HEK293T (cell line): ENCODE results near the gene TKFC.

ENCODE experiments used
- CTCF ChIA-PET: fragments of 350-600 bp; formaldehyde crosslinking; extraction: SDS; loops from one replicate; lab custom pipeline; 2021; ENCODE audit warnings: antibody characterized with exemption, inconsistent platforms; lab: Yijun Ruan, JAX
- POLR2A ChIA-PET: fragments of 350-600 bp; formaldehyde crosslinking; extraction: SDS; loops from one replicate; lab custom pipeline; 2020; ENCODE audit warnings: antibody characterized with exemption, inconsistent platforms; lab: Yijun Ruan, JAX
- DNase-seq: peaks from one replicate; pipeline ENCODE4 v3.0.0; 2012; ENCODE audit warnings: mixed read lengths; ENCODE audit errors: extremely low spot score
- ARNT ChIP-seq: fragments of 450-650 bp; IDR thresholded peaks from 2 replicates; pipeline ENCODE4 v1.6.1; 2017; ENCODE audit warnings: mild to moderate bottlenecking
- BHLHE40 ChIP-seq: fragments of 450-650 bp; IDR thresholded peaks from 2 replicates; pipeline ENCODE4 v1.6.1; 2016; ENCODE audit warnings: mild to moderate bottlenecking, moderate library complexity, borderline replicate concordance
- CTBP1 ChIP-seq: fragments of 450-650 bp; IDR thresholded peaks from 2 replicates; pipeline ENCODE4 v1.6.1; 2016; ENCODE audit warnings: borderline replicate concordance
- ELF4 ChIP-seq: fragments of 450-650 bp; IDR thresholded peaks from 2 replicates; pipeline ENCODE4 v1.6.1; 2017; ENCODE audit warnings: antibody characterized with exemption
- FOXA1 ChIP-seq: fragments of 450-650 bp; IDR thresholded peaks from 2 replicates; pipeline ENCODE4 v1.6.1; 2016; ENCODE audit warnings: mild to moderate bottlenecking
- FOXK2 ChIP-seq: fragments of 450-650 bp; IDR thresholded peaks from 2 replicates; pipeline ENCODE4 v1.6.1; 2016; ENCODE audit warnings: mild to moderate bottlenecking
- FOXM1 ChIP-seq: fragments of 450-650 bp; IDR thresholded peaks from 2 replicates; pipeline ENCODE4 v1.6.1; 2017; ENCODE audit warnings: mild to moderate bottlenecking, borderline replicate concordance
- HDGF ChIP-seq: fragments of 450-650 bp; IDR thresholded peaks from 2 replicates; pipeline ENCODE4 v1.6.1; 2017; ENCODE audit warnings: antibody characterized with exemption, borderline replicate concordance
- L3MBTL2 ChIP-seq: fragments of 450-650 bp; conservative IDR thresholded peaks from 2 replicates; pipeline ENCODE4 v1.6.1; 2016; ENCODE audit warnings: mild to moderate bottlenecking
- LEF1 ChIP-seq: fragments of 450-650 bp; IDR thresholded peaks from 2 replicates; pipeline ENCODE4 v1.6.1; 2017; ENCODE audit warnings: mild to moderate bottlenecking, borderline replicate concordance
- NFRKB ChIP-seq: fragments of 450-650 bp; IDR thresholded peaks from 2 replicates; pipeline ENCODE4 v1.6.1; 2016; ENCODE audit warnings: mild to moderate bottlenecking, moderate library complexity
- SP1 ChIP-seq: fragments of 450-650 bp; IDR thresholded peaks from 2 replicates; pipeline ENCODE4 v1.6.1; 2017
- SUZ12 ChIP-seq: fragments of 450-650 bp; IDR thresholded peaks from 2 replicates; pipeline ENCODE4 v1.6.1; 2016; ENCODE audit warnings: mild to moderate bottlenecking
- TARDBP ChIP-seq: fragments of 450-650 bp; IDR thresholded peaks from 2 replicates; pipeline ENCODE4 v1.6.1; 2016
- ZNF384 ChIP-seq: fragments of 450-650 bp; IDR thresholded peaks from 2 replicates; pipeline ENCODE4 v1.6.1; 2016
- TF ChIP-seq, protein P1 (sequence below): fragments of 450-650 bp; IDR thresholded peaks from 2 replicates; pipeline ENCODE4 v1.6.1; 2016

The TKFC gene

DNA sequence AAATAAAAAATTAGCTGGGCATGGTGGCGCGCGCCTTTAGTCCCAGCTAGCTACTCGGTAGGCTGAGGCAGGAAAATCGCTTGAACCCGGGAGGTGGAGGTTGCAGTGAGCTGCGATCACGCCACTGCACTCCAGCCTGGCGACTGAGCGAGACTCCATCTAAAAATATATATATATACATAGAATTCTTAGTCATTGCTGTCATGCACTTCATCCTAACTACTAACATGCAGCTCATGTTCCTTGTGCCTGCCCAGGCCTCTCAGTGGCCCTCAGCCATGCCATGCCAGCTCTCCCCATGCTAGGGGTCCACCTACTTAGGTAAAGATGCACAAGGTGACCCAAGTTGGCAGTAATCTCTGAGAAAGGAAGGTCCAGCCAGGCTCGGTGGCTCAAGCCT is 25.5 kb downstream of the TKFC start:
- ChIA-PET CTCF (no interaction called here), POLR2A (no interaction called here)
- TF ChIP-seq TARDBP (no peak), ARNT (no peak), ZNF384 (no peak)
- no peak for DNase-seq

DNA sequence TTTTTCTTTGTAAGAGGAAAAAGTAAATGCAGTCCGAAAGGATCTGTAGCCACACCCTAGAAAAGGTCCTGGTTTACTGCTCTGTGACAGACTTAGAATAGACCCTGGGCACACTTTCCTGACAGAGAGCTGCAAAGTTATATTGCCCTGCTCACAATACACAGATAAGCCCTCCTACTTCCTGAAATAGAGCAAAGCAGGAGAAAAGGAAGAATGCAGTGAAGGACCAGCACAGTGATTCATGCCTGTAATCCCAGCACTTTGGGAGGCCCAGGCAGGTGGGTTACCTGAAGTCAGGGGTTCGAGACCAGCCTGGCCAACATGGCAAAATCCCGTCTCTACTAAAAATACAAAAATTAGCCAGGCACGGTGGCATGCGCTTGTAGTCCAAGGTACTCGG is 26.5 kb downstream of the TKFC start:
- ChIA-PET POLR2A (interaction anchor here (0.9 to 5.0 kb wide), 4 partner anchors 10 to 70 kb away, joined by 3 to 103 read pairs (median 52); partner anchors contain the start of genes CPSF7, DDB1, SDHAF2 and TKFC), CTCF (interaction anchor here (0.7 to 1.6 kb wide), 2 partner anchors 8 to 23 kb away, joined by 3 to 5 read pairs; no protein-coding TSS in a partner anchor)
- no peak for DNase-seq
- TF ChIP-seq BHLHE40 (no peak), ARNT (no peak), ZNF384 (no peak), SP1 (no peak), FOXA1 (no peak), L3MBTL2 (no peak), FOXK2 (no peak), TARDBP (no peak), FOXM1 (no peak), SUZ12 (no peak), CTBP1 (no peak)
- TF ChIP-seq, protein P1, sequence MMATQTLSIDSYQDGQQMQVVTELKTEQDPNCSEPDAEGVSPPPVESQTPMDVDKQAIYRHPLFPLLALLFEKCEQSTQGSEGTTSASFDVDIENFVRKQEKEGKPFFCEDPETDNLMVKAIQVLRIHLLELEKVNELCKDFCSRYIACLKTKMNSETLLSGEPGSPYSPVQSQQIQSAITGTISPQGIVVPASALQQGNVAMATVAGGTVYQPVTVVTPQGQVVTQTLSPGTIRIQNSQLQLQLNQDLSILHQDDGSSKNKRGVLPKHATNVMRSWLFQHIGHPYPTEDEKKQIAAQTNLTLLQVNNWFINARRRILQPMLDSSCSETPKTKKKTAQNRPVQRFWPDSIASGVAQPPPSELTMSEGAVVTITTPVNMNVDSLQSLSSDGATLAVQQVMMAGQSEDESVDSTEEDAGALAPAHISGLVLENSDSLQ = no peak

DNA sequence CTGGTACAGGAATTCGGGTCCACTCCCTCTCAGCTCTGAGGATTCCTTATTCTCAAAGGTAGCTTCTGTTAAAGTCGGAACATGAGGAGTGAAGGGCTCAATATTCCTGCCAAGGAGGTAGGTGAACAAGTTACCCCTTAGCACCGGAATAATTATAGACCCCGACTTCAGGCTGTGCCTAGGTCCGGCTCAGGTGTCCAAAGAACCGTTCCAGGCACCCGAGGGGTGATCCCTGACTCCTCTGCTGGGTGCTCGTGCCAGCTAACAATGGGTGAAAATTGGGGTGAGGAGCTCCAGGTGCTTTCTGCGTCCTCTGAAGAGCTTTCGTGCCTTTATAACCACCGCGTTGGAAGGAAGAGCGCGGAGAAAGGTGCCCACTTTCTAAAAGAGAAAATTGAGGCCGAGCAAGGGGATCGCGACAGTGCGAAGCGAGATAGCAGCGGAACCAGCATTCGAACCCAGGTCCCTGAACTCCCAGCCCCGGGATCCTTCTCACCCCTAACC is 28.3 kb downstream of the TKFC start:
- ChIA-PET CTCF (interaction anchor here (3.5 kb wide), 1 partner anchor 25 kb away, joined by 26 read pairs; no protein-coding TSS in a partner anchor), POLR2A (interaction anchor here (1.0 to 5.0 kb wide), 15 partner anchors 12 to 206 kb away, joined by 3 to 103 read pairs (median 10); partner anchors contain the start of genes CPSF7, DDB1, SDHAF2 and TKFC)
- no peak for DNase-seq
- TF ChIP-seq HDGF (no peak), NFRKB (no peak), FOXM1 (no peak), FOXA1 (no peak), ARNT (no peak), SUZ12 (no peak), L3MBTL2 (no peak), ZNF384 (no peak), SP1 (no peak), TARDBP (no peak), CTBP1 (no peak), LEF1 (no peak)
- TF ChIP-seq, protein P1 = no peak

DNA sequence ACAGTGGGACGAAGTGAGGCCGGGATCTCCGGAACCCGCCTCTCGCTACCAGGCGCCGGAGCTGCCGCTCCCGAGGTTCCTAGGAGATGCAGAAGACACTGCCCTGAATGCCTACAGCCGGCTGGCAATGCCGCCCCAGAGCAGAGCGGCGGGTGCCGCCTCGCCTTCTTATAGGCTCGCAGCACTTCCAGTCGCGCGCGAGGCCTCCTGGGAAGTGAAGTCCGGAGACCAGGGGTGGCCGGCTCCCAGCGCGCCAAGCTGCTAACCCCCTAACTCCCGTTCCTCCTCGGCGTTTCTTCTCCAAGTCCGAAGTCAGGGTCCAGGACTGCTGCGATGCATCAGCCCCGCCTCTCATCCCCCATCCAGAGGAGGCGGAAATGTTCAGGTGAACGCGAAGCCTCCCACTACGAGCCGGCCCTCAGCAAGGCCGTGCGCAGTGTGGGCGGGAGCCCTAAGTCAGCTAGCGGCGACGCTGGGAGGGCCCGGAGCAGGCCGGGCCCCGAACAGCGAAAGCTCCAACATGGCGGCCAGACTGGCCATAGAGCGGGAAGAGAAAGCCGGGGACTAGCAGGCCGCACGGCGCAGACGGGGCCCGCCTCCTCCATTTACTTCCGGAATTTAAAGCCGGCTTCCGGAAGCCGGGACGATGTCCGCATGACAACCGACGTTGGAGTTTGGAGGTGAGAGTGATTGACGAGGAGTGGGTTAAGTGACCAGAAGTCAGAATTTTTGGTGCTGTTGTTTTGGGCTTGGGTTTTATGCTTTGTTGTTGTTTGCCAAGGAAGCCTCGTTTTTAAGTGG is 28.9 kb downstream of the TKFC start, which contains the start of the genes CYB561A3 and TMEM138:
CYB561A3 (minus strand) TSS at position 142 of the 801 bp plus-strand sequence. CDS start 5,169 bp downstream, outside the sequence.
TMEM138 (plus strand) TSS at position 634 of the 801 bp plus-strand sequence. CDS start 2,017 bp downstream, outside the sequence.
- ChIA-PET POLR2A (interaction anchor here (0.7 to 5.0 kb wide), 19 partner anchors 9 to 205 kb away, joined by 3 to 103 read pairs (median 6); partner anchors contain the start of genes CPSF7, DDB1, SDHAF2 and TKFC), CTCF (interaction anchor here (0.9 to 3.5 kb wide), 3 partner anchors 23 to 28 kb away, joined by 3 to 26 read pairs (median 16); no protein-coding TSS in a partner anchor)
- DNase-seq = peak; percentile 91
- TF ChIP-seq SP1 (no peak), CTBP1 (no peak), HDGF (no peak), NFRKB (peak; percentile 95), L3MBTL2 (peak; percentile 98), LEF1 (no peak), SUZ12 (no peak), ARNT (no peak), ELF4 (peak; percentile 76; the same call in 1 of the 2 replicates)
- TF ChIP-seq, protein P1 = peak; percentile 93

DNA sequence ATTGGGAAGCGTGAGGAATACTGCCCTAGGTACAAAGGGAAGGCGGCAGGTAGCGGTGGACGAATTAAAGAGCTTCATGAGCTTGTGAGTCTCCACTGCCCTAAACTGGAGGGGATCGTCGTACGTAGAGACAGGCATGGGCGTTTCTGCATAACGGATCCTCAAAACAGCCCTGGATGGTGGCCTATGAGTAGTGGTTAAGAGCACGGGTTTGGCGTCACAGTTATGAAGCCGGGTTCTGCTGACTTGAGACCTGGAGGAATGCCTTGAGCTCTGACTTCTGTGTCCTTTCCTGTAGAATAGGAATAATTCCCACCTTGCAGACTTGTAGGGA is 29.5 kb downstream of the TKFC start:
- ChIA-PET POLR2A (interaction anchor here (0.8 to 5.0 kb wide), 19 partner anchors 8 to 205 kb away, joined by 3 to 103 read pairs (median 6); partner anchors contain the start of genes CPSF7, DDB1, SDHAF2 and TKFC), CTCF (interaction anchor here (0.9 to 3.5 kb wide), 3 partner anchors 22 to 29 kb away, joined by 3 to 26 read pairs (median 16); no protein-coding TSS in a partner anchor)
- TF ChIP-seq ARNT = no peak
- TF ChIP-seq FOXK2 = no peak
- TF ChIP-seq ZNF384 = no peak
- no peak for TF ChIP-seq BHLHE40
- no peak for TF ChIP-seq LEF1
- no peak for TF ChIP-seq CTBP1
- no peak for TF ChIP-seq FOXM1
- no peak for TF ChIP-seq SP1
- no peak for TF ChIP-seq L3MBTL2
- TF ChIP-seq FOXA1 = no peak
- no peak for TF ChIP-seq TARDBP
- TF ChIP-seq, protein P1 = no peak
- no peak for TF ChIP-seq ELF4
- DNase-seq = peak; percentile 27
